Mesendoderm (in vitro differentiated cells): ENCODE data around the gene PTPRD.
"Not testable (repeated sequence)": the region's sequence is repeated elsewhere in the genome, so short reads cannot be mapped to it uniquely, and the experiment has no call there.

ENCODE experiments used
- DNase-seq: peaks from one replicate; pipeline ENCODE4 v3.0.0; 2013
- H2AK5ac ChIP-seq: 2 replicates; pipeline ENCODE4 v1.6.1; 2013; ENCODE audit warnings: low read length, inconsistent platforms
- H2BK120ac ChIP-seq: 2 replicates; pipeline ENCODE4 v1.6.1; 2013; ENCODE audit warnings: low read depth, mild to moderate bottlenecking, low read length, moderate library complexity, mixed read lengths
- H2BK15ac ChIP-seq: replicated peaks from 2 replicates; pipeline ENCODE4 v1.6.1; 2013; ENCODE audit warnings: low read depth, mild to moderate bottlenecking, moderate library complexity
- H2BK5ac ChIP-seq: 2 replicates; pipeline ENCODE4 v1.6.1; 2013; ENCODE audit warnings: low read length, inconsistent platforms
- H3K18ac ChIP-seq: 2 replicates; pipeline ENCODE4 v1.6.1; 2013; ENCODE audit warnings: mild to moderate bottlenecking, low read length, mixed read lengths
- H3K23ac ChIP-seq: one replicate; pipeline ENCODE4 v1.6.1; 2013; ENCODE audit warnings: low read length
- H3K27ac ChIP-seq: 2 replicates; pipeline ENCODE4 v1.5.1; 2013; ENCODE audit warnings: low read depth, mild to moderate bottlenecking, inconsistent platforms, low read length, moderate library complexity
- H3K27me3 ChIP-seq: 2 replicates; pipeline ENCODE4 v1.6.1; 2013; ENCODE audit warnings: low read length, control low read depth, mild to moderate bottlenecking, inconsistent platforms; ENCODE audit not compliant: insufficient read depth, poor library complexity
- H3K36me3 ChIP-seq: 2 replicates; pipeline ENCODE4 v1.6.1; 2013; ENCODE audit warnings: low read length, inconsistent platforms; ENCODE audit not compliant: control insufficient read depth, insufficient read depth
- H3K4ac ChIP-seq: one replicate; pipeline ENCODE4 v1.6.1; 2013; ENCODE audit warnings: low read depth, mild to moderate bottlenecking, low read length, moderate library complexity
- H3K4me1 ChIP-seq: 2 replicates; pipeline ENCODE4 v1.6.1; 2013; ENCODE audit warnings: low read depth, low read length, inconsistent platforms; ENCODE audit not compliant: control insufficient read depth
- H3K4me2 ChIP-seq: 2 replicates; pipeline ENCODE4 v1.6.1; 2013; ENCODE audit warnings: low read length
- H3K4me3 ChIP-seq: 2 replicates; pipeline ENCODE4 v1.5.1; 2013; ENCODE audit warnings: mild to moderate bottlenecking, low read length
- H3K56ac ChIP-seq: one replicate; pipeline ENCODE4 v1.6.1; 2013; ENCODE audit warnings: low read length
- H3K79me1 ChIP-seq: 2 replicates; pipeline ENCODE4 v1.6.1; 2013; ENCODE audit warnings: low read length, inconsistent platforms
- H3K79me2 ChIP-seq: 2 replicates; pipeline ENCODE4 v1.6.1; 2013; ENCODE audit warnings: mild to moderate bottlenecking, low read length; ENCODE audit not compliant: control insufficient read depth, insufficient read depth
- H3K9ac ChIP-seq: 2 replicates; pipeline ENCODE4 v1.6.1; 2013; ENCODE audit warnings: low read length, inconsistent platforms
- H4K5ac ChIP-seq: one replicate; pipeline ENCODE4 v1.6.1; 2013; ENCODE audit warnings: low read length
- H4K8ac ChIP-seq: one replicate; pipeline ENCODE4 v1.6.1; 2013; ENCODE audit warnings: low read depth, mild to moderate bottlenecking, control low read depth, low read length, moderate library complexity
- WGBS: extraction: QIAGEN DNeasy Blood & Tissue Kit; methylation state at CpG from one replicate; pipeline ENCODE4 v1.1.7; 2013; ENCODE audit warnings: low lambda C conversion rate, missing lambda C conversion rate; ENCODE audit not compliant: insufficient coverage; ENCODE audit errors: extremely low coverage; 5-methylcytosine and 5-hydroxymethylcytosine counted together

The PTPRD gene

GRCh38 chr9:9319007-9319406 is 1293.8 kb downstream of the PTPRD start:
- Histone ChIP-seq H3K9ac (no peak overlapping the region), H3K4me2 (no peak overlapping the region), H3K79me1 (no peaks in the 10 kb centered on the region), H2BK5ac (no peak overlapping the region), H2BK15ac (no peak overlapping the region), H3K36me3 (no peaks in the 10 kb centered on the region), H3K4me1 (no peaks in the 10 kb centered on the region), H3K56ac (no peak overlapping the region), H3K27me3 (no peaks in the 10 kb centered on the region), H3K4me3 (no peak overlapping the region), H3K27ac (no peak overlapping the region), H2AK5ac (no peak overlapping the region), H3K4ac (no peak overlapping the region), H3K18ac (no peak overlapping the region), H4K8ac (no peak overlapping the region), H3K23ac (no peak overlapping the region), H4K5ac (no peak overlapping the region), H3K79me2 (no peaks in the 10 kb centered on the region), H2BK120ac (no peak overlapping the region)
- no CpG with 5 or more reads among the region's 2 CpGs for WGBS
- DNase-seq = no peak

DNA sequence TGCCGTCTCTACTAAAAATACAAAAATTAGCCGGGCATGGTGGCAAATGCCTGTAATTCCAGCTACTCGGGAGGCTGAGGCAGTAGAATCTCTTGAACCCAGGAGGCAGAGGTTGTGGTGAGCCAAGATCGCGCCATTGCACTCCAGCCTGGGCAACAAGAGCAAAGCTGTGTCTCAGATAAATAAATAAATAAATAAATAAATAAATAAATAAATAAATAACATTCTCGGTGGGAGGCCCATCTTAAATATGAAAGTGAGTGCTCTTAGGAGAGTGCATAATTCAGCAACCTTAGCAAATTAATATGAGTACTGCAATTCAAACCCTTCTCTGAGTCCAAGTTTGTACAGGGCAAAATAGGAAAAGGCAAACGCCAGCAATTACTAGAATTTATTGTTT is 1302.1 kb downstream of the PTPRD start:
- not testable (repeated sequence) for H3K27ac ChIP-seq, H3K4me2 ChIP-seq, H4K5ac ChIP-seq, H3K4me3 ChIP-seq, H3K18ac ChIP-seq, H3K9ac ChIP-seq, H3K4ac ChIP-seq, H4K8ac ChIP-seq, H3K23ac ChIP-seq, H2BK120ac ChIP-seq, H3K36me3 ChIP-seq, H3K79me1 ChIP-seq, H2AK5ac ChIP-seq, H3K4me1 ChIP-seq, DNase-seq, H2BK15ac ChIP-seq, H2BK5ac ChIP-seq, H3K79me2 ChIP-seq, H3K27me3 ChIP-seq, H3K56ac ChIP-seq
- WGBS = no CpG with 5 or more reads among the region's 7 CpGs

GRCh38 chr9:9305600-9305999 is 1307.2 kb downstream of the PTPRD start:
- no peak overlapping the region for H2BK15ac ChIP-seq
- H3K27me3 ChIP-seq = no peaks in the 10 kb centered on the region
- no peak overlapping the region for H2BK120ac ChIP-seq
- H4K8ac ChIP-seq = no peak overlapping the region
- no peak overlapping the region for H3K4me3 ChIP-seq
- H3K27ac ChIP-seq = no peak overlapping the region
- H3K23ac ChIP-seq = no peak overlapping the region
- H3K4me1 ChIP-seq = no peaks in the 10 kb centered on the region
- H3K4me2 ChIP-seq = no peak overlapping the region
- H3K56ac ChIP-seq = no peak overlapping the region
- H3K79me2 ChIP-seq = no peaks in the 10 kb centered on the region
- H2BK5ac ChIP-seq = no peak overlapping the region
- no peak overlapping the region for H4K5ac ChIP-seq
- DNase-seq = no peak
- H3K36me3 ChIP-seq = no peaks in the 10 kb centered on the region
- H3K9ac ChIP-seq = no peak overlapping the region
- no peak overlapping the region for H2AK5ac ChIP-seq
- no peak overlapping the region for H3K18ac ChIP-seq
- no peaks in the 10 kb centered on the region for H3K79me1 ChIP-seq
- H3K4ac ChIP-seq = no peak overlapping the region

DNA sequence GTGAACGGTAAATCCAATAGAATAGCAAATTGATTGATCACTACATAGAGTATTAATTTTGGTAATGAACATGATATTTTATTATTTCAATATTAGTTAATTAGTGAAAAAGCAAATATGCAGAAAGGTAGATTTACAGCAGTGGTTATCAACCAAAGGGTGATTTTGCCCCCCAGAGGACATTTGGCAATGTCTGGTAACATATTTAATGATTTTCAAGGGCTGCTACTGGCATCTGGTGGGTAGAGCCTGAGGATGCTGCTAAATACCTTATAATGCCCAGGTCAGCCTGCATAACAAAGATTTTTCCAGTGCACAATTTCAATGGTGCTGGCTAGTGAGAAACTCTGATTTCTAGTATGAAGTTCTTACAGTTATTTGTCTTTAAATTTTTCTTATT is 1313.7 kb downstream of the PTPRD start:
- H3K4me3 ChIP-seq = no peak overlapping the region
- H3K4ac ChIP-seq = no peak overlapping the region
- no peak overlapping the region for H2BK120ac ChIP-seq
- no CpG with 5 or more reads among the region's 1 CpG for WGBS
- H3K36me3 ChIP-seq = no peaks in the 10 kb centered on the region
- H2AK5ac ChIP-seq = no peak overlapping the region
- no peak overlapping the region for H3K23ac ChIP-seq
- no peaks in the 10 kb centered on the region for H3K4me1 ChIP-seq
- H3K18ac ChIP-seq = no peak overlapping the region
- H4K5ac ChIP-seq = no peak overlapping the region
- no peak overlapping the region for H2BK5ac ChIP-seq
- H4K8ac ChIP-seq = no peak overlapping the region
- no peak overlapping the region for H2BK15ac ChIP-seq
- H3K27ac ChIP-seq = no peak overlapping the region
- no peak overlapping the region for H3K9ac ChIP-seq
- peak; percentile 3 for DNase-seq
- H3K56ac ChIP-seq = no peak overlapping the region
- H3K4me2 ChIP-seq = no peak overlapping the region
- no peaks in the 10 kb centered on the region for H3K27me3 ChIP-seq
- H3K79me2 ChIP-seq = no peaks in the 10 kb centered on the region
- no peaks in the 10 kb centered on the region for H3K79me1 ChIP-seq

DNA sequence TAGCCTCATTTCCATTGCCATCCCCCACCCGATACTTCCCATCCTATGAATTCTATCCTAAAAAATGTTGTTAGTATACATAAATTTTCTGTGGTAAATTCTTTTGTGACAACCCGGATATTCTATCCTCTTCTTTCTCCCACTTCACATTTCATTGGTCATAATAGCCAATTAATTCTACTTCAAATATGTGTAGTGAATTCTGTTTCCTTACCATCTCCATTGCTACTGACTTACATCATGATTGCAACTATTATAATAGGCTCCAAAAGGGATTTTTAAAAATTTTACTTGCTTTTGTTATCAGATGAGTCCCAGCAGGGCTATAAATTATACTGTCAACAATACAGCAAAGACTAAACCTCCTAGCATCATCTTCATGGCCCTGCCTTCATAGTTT is 1326.8 kb downstream of the PTPRD start:
- Histone ChIP-seq H3K4me2 (no peak overlapping the region), H4K5ac (no peak overlapping the region), H3K18ac (no peak overlapping the region)

DNA sequence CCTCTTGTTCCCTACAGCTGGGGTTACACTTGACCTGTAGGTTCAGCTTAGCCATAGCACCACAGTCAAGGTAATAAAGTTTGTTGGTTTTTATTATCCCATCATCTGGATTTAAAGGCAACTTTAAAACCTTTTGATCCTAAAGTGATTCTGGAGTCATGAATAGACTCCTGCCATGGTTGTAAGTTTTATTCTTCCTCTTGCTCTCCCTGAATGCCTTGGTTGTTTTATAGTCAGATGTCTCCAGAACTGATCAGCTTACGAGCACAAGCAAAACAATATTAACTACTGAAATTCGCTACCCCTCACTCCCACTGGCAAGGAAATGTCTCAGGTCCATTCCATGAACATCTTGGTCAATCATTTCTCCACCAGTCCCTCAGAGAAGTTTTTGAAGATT is 1328.6 kb downstream of the PTPRD start:
- no peak for DNase-seq
- Histone ChIP-seq H3K18ac (no peak overlapping the region), H4K8ac (no peak overlapping the region), H3K27me3 (no peaks in the 10 kb centered on the region), H3K27ac (no peak overlapping the region), H3K79me1 (no peaks in the 10 kb centered on the region), H2BK120ac (no peak overlapping the region), H4K5ac (no peak overlapping the region), H2BK5ac (no peak overlapping the region), H3K79me2 (no peaks in the 10 kb centered on the region), H2BK15ac (no peak overlapping the region), H3K4ac (no peak overlapping the region), H3K4me3 (no peak overlapping the region), H3K23ac (no peak overlapping the region), H3K56ac (no peak overlapping the region), H3K36me3 (no peaks in the 10 kb centered on the region), H3K4me2 (no peak overlapping the region), H3K4me1 (no peaks in the 10 kb centered on the region), H2AK5ac (no peak overlapping the region), H3K9ac (no peak overlapping the region)
- no CpG with 5 or more reads among the region's 2 CpGs for WGBS

More for the DNA sequence above, 1326.8 kb downstream of the PTPRD start:
- H3K9ac ChIP-seq = no peak overlapping the region
- no peak overlapping the region for H4K8ac ChIP-seq
- H2BK15ac ChIP-seq = no peak overlapping the region
- no CpG with 5 or more reads among the region's 2 CpGs for WGBS
- H3K27ac ChIP-seq = no peak overlapping the region
- no peak overlapping the region for H3K23ac ChIP-seq
- H3K4me1 ChIP-seq = no peaks in the 10 kb centered on the region
- no peaks in the 10 kb centered on the region for H3K27me3 ChIP-seq
- no peak overlapping the region for H3K4ac ChIP-seq
- no peak for DNase-seq
- no peak overlapping the region for H3K56ac ChIP-seq
- H2AK5ac ChIP-seq = no peak overlapping the region
- no peak overlapping the region for H2BK120ac ChIP-seq
- no peaks in the 10 kb centered on the region for H3K79me2 ChIP-seq
- H2BK5ac ChIP-seq = no peak overlapping the region
- H3K79me1 ChIP-seq = no peaks in the 10 kb centered on the region
- H3K4me3 ChIP-seq = no peak overlapping the region
- H3K36me3 ChIP-seq = no peaks in the 10 kb centered on the region
